Activated CD4-positive, alpha-beta T cell treated with anti-CD3 and anti-CD28 coated beads, Interleukin-2, amount 50 U/mL, for 24 hours (primary cell): ENCODE results near the gene CCNF.
"Not testable (repeated sequence)": the region's sequence is repeated elsewhere in the genome, so short reads cannot be mapped to it uniquely, and the experiment has no call there.

Source experiments
- DNase-seq, 2 donors: peaks; one replicate each; pipeline ENCODE4 v3.0.0-alpha.2; 2020; ENCODE audit warnings: low read depth in 1 of 2, low spot score in 1 of 2

Gene CCNF

DNA sequence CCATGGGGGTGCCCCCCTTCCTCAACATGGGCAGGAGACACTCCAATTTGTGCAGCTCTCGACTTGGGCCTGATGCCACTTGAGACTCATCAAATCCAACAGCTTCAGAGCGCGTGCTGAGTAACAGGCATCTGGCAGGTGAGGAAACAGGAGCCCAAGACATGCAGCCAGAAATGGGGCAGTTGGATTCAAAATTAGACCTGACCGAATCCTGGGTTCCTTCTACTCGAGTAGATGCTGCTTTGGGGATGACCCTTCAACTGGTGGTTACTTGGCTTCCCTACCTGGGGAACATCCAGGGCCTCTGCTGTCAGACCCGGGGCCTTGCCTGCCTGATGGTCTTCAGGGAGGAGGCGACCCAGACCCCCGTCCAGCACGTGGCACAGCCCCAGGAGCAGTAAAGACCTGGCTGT, 41.4 kb downstream of the CCNF start:
- no peak for DNase-seq

DNA sequence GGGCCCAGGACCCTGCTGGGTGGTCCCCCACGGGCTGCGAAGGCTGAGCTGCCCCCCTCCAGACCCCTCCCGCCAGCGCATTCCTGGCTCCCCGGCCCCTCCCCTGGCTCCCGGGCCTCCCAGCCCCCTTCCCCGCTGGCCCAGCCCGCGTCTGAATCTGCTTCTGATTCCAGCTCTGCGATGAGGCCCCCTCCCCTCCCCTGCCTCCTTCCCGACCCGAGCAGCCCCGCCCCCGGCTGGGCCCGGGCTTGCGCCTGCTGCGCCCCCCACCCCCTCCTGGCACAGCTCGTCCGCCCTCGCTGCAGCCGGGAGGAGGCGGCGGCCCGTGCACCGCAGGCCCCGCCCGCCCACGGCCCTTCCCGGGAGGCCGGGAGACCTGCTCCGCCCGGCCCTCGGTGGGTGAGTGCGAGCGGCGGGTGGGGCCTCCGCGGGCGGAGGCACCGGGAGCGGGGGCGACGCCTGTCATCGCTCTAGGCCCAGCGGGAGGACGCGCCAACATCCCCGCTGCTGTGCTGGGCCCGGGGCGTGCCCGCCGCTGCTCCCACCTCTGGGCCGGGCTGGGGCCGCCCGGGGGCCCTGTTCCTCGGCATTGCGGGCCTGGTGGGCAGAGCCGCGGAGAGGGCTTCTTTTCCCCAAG, 41.9 kb downstream of the CCNF start, which contains the start of gene NTN3:
TSS of gene NTN3 (plus strand) at position 282 of the 637 bp plus-strand sequence. CDS start 405 bp downstream, outside the sequence.
- DNase-seq: no peak

- no peak for DNase-seq
These were observed 42.6 kb downstream of the CCNF start for GRCh38 chr16:2471653-2472487.

- DNase-seq: no peak
These were observed 43.2 kb downstream of the CCNF start for GRCh38 chr16:2472488-2472864.

- DNase-seq: no peak
These were observed 43.7 kb downstream of the CCNF start for GRCh38 chr16:2472885-2473445.

DNA sequence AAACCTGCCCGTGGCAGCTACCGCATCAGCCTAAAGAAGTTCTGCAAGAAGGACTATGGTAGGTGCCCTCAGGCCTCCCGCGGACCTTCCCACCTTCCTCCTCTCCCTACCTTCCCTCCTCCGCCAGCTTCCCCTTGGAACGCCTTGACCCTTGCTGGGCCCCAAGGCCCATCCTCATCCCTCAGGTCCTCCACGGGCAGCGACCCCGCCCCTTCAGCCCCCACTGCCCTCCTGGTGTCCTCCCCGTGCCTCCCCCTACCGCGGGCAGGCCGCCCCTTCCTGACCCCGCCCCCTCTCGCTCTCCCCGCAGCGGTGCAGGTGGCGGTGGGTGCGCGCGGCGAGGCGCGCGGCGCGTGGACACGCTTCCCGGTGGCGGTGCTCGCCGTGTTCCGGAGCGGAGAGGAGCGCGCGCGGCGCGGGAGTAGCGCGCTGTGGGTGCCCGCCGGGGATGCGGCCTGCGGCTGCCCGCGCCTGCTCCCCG, 44.2 kb downstream of the CCNF start:
- DNase-seq: no peak

DNA sequence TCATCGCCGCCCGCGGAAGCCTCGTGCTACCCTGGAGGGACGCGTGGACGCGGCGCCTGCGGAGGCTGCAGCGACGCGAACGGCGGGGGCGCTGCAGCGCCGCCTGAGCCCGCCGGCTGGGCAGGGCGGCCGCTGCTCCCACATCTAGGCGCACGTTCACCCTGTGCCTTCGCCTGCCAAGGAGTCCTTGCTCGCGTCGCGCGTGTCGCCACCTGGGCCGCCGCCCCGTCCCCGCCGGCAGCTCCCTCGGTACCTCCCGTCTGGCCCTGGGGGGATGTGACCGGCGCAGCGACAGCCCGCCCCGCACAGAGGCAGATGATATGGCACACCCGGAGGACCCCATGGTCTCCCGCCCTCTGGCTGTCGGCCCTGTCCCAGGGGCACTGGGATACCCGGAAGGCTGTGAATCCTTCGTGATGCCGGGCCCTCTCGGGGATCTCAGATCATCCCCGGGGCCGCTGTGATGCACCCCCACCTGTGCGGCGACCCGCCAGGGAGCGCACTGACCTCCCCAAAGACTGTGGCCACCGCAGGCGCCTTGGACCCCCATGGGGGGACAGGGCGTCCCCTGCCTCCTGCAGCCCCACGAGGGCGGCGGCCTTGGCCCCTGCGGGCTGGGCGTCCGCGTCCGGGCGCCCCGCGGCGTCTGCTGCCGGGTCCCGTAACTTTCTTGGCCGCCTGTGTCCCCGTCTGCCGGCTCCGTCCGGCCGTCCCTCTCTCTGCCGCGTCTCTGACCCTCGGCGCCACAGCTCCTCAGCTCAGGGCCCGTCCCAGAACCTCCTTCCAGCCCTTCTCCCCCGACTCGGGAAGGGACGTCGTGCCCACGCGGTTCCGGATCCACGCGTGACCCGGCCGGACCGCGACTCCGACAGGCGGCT, 45.0 kb downstream of the CCNF start:
- DNase-seq: peak in 1 of 2 donors; percentile 26

- DNase-seq: peak; percentile 57 to 71
These were observed 45.7 kb downstream of the CCNF start, which contains the start of gene TBC1D24 for GRCh38 chr16:2474877-2475412. TSS of gene TBC1D24 (plus strand) at chr16:2475127. CDS start at chr16:2496149, 21,022 bp downstream.

DNA sequence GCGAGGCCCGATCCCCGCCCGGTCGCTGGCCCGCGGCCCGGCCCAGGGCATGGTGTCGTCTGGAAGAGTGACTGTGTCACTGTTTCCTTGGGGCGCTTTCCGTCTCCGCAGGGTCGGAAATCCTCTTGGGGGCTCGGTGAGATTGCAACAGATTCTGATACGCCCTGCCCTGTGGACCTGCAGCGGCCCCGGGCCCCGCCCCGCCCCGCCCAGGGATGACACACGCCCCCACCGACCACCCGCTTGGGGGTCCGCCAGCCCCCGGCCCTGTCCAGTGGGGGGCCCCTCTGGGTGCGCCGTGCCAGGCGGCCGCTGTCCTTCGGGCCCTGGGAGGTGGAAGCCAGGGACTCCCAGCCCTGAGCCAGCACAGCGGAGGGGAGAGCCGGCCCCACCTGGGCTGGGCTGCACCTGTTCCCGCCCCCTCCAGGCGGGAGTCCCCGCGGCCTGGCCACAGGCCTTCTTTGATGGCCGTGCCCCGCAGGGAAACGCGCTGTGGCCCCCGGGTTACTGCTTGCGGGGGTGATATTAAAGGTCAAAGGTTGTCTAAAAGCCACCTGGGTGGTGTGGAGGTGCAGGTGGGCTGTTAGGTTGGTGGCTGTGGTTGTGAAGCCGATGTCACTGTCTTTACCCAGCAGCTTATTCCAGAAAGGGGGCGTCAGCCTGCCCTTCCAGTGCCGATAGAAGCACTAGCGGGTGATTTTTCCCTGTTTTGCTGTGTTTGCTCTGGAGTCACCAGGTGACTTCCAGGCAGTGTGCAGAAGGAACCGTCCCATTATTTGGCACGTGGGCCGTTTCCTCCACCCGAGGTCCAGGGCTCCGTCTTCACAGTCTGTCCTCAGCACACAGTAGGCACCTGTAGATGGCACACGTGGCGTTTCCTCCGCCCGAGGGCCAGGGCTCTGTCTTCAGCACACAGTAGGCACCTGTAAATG, 46.4 kb downstream of the CCNF start:
- DNase-seq: no peak

- no peak for DNase-seq
These were observed 47.1 kb downstream of the CCNF start for GRCh38 chr16:2476345-2476720.

GRCh38 chr16:2476741-2477140, 47.5 kb downstream of the CCNF start:
- no peak for DNase-seq

DNA sequence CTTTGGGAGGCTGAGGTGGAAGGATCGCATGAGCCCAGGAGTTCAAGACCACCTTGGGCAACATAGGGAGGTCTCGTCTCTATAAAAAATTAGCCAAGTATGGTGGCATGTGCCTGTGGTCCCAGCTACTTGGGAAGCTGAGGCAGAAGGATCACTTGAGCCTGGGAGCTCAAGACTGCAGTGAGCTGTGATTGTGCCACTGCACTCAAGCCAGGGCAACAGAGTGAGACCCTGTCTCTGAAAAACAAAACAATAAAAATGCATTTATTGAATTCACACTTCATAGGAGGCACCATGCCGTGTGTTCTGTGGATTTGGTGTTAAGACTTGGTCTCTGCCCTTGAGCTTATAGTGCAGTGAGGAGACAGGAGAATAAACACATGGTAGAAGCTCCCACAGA, 48.1 kb downstream of the CCNF start:
- no peak for DNase-seq

DNA sequence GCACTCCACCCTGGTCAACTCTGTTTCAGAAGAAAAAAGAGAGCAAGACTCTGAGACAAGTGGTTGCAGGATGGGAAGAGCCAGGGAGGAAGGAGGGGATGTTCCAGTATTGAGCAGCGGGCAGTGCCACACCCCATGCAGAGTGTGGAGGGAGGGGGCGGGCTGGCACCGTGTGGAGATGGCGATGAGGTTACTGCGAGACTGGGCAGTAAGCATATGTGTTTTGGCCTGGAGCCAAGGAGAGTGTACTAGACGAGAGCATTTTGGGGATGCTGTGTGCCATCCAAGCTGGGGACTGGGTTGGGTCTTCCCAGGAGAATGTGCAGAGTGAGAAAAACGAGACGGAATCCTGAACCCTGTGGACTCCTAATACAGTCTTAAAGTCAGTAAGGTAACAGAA, 49.0 kb downstream of the CCNF start:
- DNase-seq: no peak

DNA sequence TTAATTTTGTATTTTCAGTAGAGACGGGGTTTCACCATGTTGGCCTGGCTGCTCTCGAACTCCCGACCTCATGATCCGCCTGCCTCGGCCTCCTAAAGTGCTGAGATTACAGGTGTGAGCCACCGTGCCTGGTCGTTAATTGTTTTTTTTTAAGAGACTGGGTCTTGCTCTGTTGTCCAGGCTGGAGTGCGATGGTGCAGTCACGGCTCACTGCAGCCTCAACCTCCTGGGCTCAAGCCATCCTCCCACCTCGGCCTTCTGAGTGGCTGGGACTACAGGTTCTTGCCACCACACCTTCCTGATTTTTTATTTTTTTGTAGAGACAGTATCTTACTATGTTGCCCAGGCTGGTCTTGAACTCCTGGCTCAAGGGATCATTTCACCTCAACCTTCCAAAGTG, 50.7 kb downstream of the CCNF start:
- DNase-seq: not testable (repeated sequence)

DNA sequence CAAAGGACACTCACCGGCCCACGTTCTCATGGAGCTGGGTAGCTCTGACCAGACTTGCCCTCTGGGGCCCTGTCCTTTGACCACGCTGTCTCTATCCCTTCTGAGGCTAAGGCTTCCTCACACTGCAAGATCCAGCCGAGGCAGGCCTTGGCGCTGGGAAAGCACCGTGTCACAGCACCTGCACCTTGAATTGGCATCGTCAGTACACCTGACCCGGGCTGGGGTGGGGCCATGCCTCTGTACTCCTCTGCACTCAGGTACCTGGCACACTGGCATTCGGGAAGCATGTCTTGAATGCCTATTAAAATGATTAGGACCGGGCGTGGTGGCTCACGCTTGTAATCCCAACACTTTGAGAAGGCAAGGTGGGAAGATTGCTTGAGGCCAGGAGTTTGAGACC, 51.7 kb downstream of the CCNF start:
- DNase-seq: no peak

- no peak for DNase-seq
These were observed 52.4 kb downstream of the CCNF start for GRCh38 chr16:2481676-2482075.

- DNase-seq: no peak
These were observed 53.0 kb downstream of the CCNF start for GRCh38 chr16:2482249-2482648.

DNA sequence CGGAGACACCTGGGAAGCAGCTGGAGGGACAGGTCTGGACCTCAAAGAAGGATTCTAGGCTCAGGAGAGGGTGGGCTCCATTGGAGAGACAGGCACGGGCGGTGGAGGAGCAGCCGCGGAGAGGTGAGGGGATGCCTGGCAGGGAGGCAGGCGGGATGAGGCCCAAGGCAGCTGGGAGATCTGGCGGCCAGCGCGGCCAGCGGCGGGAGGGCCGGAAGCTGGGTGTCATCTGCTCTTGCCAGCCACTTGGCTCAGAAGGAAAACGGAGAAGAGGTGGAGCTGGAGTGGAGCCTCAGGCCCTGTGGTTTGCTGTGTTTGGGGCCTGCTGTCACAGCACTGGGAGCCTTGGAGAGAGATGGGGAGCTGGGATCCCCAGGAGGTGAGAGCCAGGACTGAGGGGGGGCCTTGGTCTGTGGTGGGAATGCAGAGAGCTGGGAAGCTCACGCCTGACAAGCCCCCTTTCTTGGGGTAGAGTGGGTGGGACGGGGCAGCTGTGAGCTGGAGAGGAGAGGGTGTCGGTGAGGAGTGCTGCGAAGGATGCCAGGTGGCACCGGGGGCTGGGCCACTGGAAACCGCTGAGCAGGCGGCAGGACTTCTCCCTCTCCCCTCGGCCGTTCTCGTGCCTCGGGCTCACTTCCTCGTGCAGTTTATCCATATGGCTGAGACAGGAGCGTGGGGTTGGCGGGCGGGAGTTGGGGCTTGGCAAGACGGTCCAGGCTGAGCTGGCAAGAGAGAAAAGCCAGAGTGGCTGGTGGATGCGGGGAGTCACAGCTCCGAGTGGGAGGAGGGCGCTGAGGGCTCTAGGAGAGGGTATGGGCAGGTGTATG, 53.7 kb downstream of the CCNF start:
- no peak for DNase-seq
